T-helper 2 cell treated with Interferon-gamma antibody and Interleukin-4, amounts not matched to agents 5 μg/mL and 100 μg/mL, for 36 hours (primary cell): ENCODE data around the gene UNC5B.
A peak's percentile ranks its signal among the peaks of the same experiment; 100 is the strongest.

Experiments used
- DNase-seq: peaks from one replicate; pipeline ENCODE4 v3.0.0; 2021; ENCODE audit warnings: low spot score
- H3K27ac Mint-ChIP-seq: one replicate; pipeline ENCODE4 v1.8.0; 2021; ENCODE audit warnings: mild to moderate bottlenecking, mixed read lengths
- H3K27me3 Mint-ChIP-seq: one replicate; pipeline ENCODE4 v1.8.0; 2021; ENCODE audit warnings: low read depth, mixed read lengths
- H3K36me3 Mint-ChIP-seq: one replicate; pipeline ENCODE4 v1.8.0; 2021; ENCODE audit warnings: low read depth, mixed read lengths
- H3K4me1 Mint-ChIP-seq: one replicate; pipeline ENCODE4 v1.8.0; 2021; ENCODE audit warnings: low read depth, mixed read lengths
- H3K4me3 Mint-ChIP-seq: one replicate; pipeline ENCODE4 v1.8.0; 2022; ENCODE audit warnings: mild to moderate bottlenecking, moderate library complexity, mixed read lengths
- H3K9me3 Mint-ChIP-seq: one replicate; pipeline ENCODE4 v1.8.0; 2021; ENCODE audit warnings: mixed read lengths

Gene UNC5B

DNA sequence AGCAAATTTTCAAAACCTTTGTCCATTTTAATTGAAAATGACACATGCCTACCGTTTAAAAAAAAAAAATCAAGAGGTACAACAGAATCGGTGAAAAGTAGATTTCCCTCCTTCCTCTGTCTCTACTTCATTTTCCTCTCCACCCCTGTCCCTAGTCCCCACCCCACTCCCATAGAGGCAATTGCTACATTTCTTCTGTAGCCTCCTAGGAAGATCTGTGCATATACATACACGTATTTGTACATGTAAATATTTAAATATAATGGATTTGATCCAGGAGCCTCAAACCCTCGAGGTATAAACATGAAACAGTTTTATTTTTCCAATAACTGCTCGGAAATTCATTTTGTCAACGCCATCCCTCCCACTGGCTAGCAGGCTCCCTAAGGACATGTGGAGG, 92.5 kb downstream of the UNC5B start:
- H3K9me3 Mint-ChIP-seq: no peaks in the 10 kb centered on the region
- H3K27me3 Mint-ChIP-seq: peaks cover 2% of the 10 kb centered on the region
- no peak for DNase-seq
- H3K4me1 Mint-ChIP-seq: no peaks in the 10 kb centered on the region
- no peak overlapping the region for H3K4me3 Mint-ChIP-seq
- no peaks in the 10 kb centered on the region for H3K36me3 Mint-ChIP-seq
- H3K27ac Mint-ChIP-seq: no peak overlapping the region

DNA sequence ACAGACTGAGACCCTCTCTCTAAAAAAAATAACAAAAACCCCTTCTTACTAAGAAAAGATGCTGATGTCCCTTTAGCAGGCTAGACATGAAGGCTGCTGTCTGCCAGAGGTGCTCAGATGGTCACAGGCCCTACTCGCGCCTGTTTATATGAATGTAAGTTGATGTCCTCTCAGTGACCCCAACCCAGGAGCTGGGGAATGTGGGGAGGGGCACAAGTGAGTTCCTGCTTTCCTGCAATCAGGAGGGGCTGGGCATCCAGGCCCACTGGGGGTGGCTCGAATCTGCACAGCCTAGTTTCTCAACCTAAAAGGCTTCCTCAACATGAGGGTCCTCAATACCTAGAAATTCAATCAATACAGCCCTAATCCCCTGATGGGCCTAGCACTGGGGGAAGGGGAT, 94.6 kb downstream of the UNC5B start:
- Mint-ChIP-seq H3K27me3 (peaks cover 2% of the 10 kb centered on the region), H3K4me1 (no peaks in the 10 kb centered on the region), H3K27ac (no peak overlapping the region), H3K36me3 (no peaks in the 10 kb centered on the region), H3K4me3 (no peak overlapping the region), H3K9me3 (no peaks in the 10 kb centered on the region)
- DNase-seq: no peak

DNA sequence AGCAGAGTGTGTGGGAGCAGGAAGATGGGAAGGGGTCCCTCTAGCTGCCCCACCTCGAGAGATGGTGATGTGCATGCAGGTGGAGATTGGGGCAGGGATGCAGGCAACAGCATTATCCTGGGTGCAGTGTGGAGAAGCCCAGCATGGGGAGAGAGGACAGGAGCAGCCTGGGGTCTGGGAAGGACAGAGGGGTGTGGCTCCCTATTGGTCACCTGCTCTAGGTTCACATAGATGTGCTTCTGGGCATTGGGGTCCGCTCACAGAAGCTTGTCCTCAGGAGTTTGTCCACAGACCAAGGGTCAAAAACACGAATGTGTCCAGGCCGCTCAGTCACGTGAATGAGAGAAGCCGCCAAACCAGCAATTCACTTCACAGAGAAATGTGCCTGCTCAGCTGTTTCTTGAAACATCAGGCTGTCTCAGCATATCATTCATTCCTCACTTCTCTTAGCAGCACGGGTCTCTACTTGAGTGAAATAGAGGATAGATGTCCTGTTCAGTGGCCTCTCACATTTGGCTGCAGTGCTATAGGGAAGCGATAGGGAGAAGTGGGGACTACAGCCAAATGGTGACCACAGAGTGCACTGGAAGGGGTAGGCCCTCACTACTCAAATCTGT, 95.2 kb downstream of the UNC5B start:
- DNase-seq: no peak
- Mint-ChIP-seq H3K27me3 (peaks cover 2% of the 10 kb centered on the region), H3K27ac (no peak overlapping the region), H3K4me3 (no peak overlapping the region), H3K36me3 (no peaks in the 10 kb centered on the region), H3K9me3 (no peaks in the 10 kb centered on the region), H3K4me1 (no peaks in the 10 kb centered on the region)

DNA sequence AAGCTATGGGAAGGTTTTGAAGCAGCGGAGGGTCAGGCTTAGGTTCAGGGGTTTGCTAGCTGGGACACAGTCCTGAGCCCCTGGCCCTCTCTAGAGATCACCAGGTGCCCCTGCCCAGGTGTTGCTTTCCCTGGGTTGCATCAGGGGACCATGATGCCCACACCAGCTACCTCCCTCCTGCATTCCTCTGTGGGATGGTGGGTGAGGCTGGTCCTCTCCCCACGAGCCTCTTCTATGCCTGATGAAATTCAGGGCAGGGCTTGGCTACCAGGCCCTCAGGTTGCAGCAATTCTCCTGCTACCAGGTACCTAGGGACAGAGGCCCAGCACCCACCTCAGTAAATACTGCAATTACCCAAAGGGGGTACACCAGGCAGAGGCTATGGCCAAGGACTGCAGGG, 95.9 kb downstream of the UNC5B start:
- no peak overlapping the region for H3K4me3 Mint-ChIP-seq
- H3K9me3 Mint-ChIP-seq: no peaks in the 10 kb centered on the region
- H3K27me3 Mint-ChIP-seq: peaks cover 2% of the 10 kb centered on the region
- no peaks in the 10 kb centered on the region for H3K36me3 Mint-ChIP-seq
- H3K4me1 Mint-ChIP-seq: no peaks in the 10 kb centered on the region
- DNase-seq: no peak
- H3K27ac Mint-ChIP-seq: no peak overlapping the region

DNA sequence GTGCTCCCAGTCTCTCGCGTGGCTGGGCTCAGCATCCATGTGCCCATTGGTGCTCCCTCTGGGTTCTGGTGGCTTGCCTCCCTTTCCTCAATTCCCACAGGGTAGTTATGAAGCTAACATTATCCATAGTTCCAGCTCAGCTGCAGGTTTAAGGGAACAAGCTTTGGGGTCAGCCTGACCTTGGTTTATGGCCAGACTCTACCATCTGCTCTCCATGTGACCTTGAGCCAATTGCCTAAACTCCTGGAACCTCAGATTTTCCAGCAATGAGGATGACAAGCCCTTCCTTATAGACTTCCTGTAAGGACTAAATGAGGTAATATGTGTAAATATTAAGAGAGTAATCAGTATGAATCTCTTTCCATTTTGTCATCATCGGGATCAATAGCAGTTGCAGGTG, 96.6 kb downstream of the UNC5B start:
- no peak for DNase-seq
- Mint-ChIP-seq H3K4me1 (no peaks in the 10 kb centered on the region), H3K4me3 (no peak overlapping the region), H3K27me3 (peaks cover 2% of the 10 kb centered on the region), H3K9me3 (no peaks in the 10 kb centered on the region), H3K36me3 (no peaks in the 10 kb centered on the region), H3K27ac (no peak overlapping the region)

DNA sequence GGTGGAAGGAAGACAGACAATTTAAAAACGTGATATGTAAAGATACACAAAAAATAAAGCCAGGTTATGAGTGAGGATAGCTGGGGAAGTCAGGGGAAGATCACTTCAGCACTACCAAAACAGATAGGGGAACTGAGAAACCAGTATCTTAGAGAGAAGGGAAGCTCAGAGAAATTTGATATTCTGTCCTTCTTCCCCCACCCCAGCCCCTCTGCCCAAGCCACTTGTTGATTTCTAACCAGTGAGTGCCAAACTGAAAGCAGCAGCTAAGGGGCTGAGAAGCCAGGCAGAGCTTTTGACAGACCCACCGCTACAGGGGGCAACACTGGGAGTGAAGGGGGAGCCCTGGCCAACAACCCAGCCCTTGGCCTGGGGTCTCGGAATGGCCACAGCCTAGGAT, 97.5 kb downstream of the UNC5B start:
- no peak for DNase-seq
- Mint-ChIP-seq H3K9me3 (no peaks in the 10 kb centered on the region), H3K4me1 (no peaks in the 10 kb centered on the region), H3K36me3 (no peaks in the 10 kb centered on the region), H3K4me3 (no peak overlapping the region), H3K27ac (no peak overlapping the region), H3K27me3 (peaks cover 2% of the 10 kb centered on the region)

DNA sequence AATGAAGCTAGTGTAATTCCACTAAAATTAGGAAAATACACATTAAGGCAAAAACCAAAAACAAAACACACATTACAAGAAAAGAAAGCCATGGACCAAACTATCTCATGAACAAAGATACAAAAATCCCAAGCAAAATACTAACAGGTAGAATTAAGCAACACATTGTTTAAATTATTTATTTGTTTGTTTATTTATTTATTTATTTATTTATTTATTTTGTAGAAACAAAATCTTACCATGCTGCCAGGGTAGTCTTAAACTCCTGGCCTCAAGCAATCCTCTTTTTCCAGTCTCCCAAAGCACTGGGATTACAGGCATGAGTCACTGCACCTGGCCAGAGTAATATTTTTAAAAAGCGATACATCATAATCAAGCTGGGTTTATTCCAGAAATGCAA, 99.8 kb downstream of the UNC5B start:
- H3K9me3 Mint-ChIP-seq: no peaks in the 10 kb centered on the region
- DNase-seq: no peak
- H3K36me3 Mint-ChIP-seq: no peaks in the 10 kb centered on the region
- no peak overlapping the region for H3K4me3 Mint-ChIP-seq
- peaks cover 2% of the 10 kb centered on the region for H3K27me3 Mint-ChIP-seq
- H3K4me1 Mint-ChIP-seq: peaks cover 9% of the 10 kb centered on the region
- H3K27ac Mint-ChIP-seq: no peak overlapping the region

DNA sequence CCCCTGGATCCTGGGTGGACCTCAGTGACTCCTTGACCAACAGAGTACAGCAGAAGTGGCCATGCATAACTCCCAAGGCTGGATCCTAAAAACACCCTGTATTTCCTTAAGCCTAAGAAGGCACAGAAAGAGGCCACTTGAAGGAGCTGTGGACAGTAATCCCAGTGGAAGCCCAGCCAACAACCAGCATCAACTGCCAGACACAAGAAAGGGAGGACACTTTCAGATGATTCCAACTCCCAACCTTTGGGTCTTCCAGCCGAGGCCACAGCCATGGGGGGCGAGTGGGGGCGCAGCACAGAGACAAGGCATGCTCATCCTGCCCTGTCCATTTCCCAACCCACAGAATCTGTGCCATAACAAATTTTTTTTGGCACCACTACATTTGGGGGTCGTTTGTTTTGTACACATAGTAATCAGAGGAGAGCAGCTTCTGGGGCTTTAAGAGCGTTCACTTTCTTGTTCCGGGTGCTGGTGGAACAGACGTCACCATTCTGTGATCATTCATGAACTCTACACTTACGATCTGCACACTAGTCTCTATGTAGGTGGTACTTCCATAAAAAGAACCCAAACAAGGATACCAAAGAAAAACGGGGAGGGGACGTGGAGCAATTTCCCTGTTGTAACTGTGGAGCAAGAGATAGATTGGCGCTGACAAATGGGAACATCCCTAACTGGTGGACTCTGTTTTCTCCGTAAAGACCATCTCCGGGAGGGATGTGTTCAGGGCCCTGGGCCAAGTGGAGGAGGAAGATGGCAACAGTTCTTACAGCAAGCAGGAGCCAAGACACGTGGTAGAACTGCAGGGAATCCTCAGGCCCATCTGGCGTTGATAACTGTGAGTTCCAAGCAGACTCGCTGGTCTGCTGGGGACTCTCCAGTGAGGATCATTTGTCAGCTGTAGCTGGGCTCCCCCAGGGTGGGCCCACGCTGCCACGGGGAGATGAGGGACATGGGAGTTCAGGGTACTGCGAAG, 100.7 kb downstream of the UNC5B start:
- no peaks in the 10 kb centered on the region for H3K9me3 Mint-ChIP-seq
- H3K27me3 Mint-ChIP-seq: peaks cover 2% of the 10 kb centered on the region
- no peak overlapping the region for H3K27ac Mint-ChIP-seq
- H3K4me1 Mint-ChIP-seq: peaks cover 9% of the 10 kb centered on the region
- no peaks in the 10 kb centered on the region for H3K36me3 Mint-ChIP-seq
- no peak overlapping the region for H3K4me3 Mint-ChIP-seq
- no peak for DNase-seq

DNA sequence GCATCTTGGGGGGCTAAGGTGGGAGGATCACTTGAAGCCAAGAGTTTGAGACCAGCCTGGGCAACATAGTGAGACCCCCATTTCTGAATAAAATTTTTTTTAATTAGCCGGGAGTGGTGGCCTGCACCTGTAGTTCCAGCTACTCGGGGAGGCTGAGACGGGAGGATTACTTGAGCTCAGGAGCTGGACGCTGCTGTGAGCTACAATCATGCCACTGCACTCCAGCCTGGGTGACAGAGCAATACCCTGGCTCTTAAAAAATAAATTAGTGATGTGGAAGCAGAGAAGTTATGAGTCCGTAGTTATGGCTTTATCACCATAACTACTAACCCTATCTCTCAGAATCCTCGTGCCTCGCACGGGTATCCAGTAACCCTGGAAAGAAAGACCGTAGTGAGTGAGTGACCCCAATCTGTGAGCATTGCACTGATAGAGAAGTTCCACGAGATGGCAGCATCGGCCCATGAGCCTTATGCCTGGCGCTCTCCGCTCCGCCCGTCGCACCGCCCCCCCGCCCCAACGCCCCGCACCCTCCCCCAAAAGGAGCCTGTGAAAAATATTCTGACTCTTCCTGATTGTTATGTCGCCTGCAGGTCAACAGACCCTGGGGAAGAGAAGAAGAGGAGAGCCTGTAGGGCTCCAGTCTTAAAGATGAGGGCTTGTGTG, 101.8 kb downstream of the UNC5B start:
- Mint-ChIP-seq H3K36me3 (no peaks in the 10 kb centered on the region), H3K9me3 (no peaks in the 10 kb centered on the region), H3K4me3 (peak overlapping the region; percentile 27), H3K27me3 (no peaks in the 10 kb centered on the region), H3K4me1 (peaks cover 13% of the 10 kb centered on the region), H3K27ac (no peak overlapping the region)
- DNase-seq: peak; percentile 29

DNA sequence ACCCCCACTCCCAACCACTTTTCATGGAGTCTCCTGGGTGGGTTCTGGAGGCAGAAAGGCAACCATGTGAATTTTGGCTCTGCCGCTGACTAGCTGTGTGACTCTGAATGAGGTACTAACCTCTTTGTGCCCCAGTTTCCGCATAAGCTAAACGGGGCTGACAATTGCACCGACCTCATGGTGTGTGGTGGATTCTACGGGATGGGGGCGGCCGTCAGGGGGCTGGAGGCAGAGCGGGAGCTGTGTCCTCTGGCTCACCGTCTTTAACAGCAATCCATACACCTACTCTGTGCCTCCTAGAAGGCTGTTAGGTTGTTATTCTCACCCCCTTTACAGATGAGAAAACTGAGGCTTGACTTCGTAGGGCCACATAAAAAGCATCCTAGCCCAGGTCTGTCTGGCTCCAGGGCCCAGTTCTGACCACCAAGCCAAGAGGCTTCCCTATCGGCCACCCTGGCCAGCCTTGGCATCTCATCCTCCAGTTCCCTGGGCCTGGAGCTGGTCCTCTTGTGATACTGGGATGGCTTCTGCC, 102.4 kb downstream of the UNC5B start:
- Mint-ChIP-seq H3K4me1 (peaks cover 16% of the 10 kb centered on the region), H3K36me3 (no peaks in the 10 kb centered on the region), H3K27me3 (no peaks in the 10 kb centered on the region), H3K9me3 (no peaks in the 10 kb centered on the region), H3K27ac (no peak overlapping the region), H3K4me3 (peak overlapping the region; percentile 27)
- no peak for DNase-seq

DNA sequence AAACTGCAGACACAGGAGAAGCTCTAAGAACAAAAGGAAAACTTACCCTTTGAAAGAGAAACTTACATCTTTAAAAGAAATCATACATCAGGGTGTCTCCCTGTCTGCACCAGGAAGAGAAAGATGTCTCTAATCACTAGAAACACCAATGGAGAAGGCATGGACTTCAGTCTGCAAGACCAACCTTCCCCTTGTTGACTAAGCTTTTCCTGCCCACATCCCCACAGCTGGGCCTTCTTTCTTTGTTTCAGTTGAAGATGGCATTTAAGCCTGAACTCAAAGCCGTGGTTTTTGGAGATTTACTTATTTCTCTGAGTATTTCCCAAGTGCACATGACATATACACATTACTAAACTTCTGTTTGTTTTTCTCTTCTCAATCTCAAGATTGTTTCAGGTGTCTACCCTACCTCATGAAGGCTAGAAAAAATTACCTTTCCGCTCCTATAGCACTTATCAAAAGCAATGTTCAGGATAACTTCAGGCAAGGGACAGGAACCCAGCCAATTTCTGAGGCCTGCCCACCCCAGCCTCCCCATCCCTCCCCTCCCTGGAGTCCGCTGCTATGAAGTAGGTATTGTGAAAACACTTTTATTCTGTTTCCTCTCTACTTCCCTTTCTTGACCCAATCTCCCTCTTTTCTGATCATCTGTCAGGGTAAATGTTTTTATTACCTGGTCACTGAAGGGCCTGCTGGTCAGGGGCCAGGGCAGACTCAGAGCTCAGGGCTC, 103.9 kb downstream of the UNC5B start:
- Mint-ChIP-seq H3K36me3 (no peaks in the 10 kb centered on the region), H3K27ac (no peak overlapping the region), H3K4me3 (no peak overlapping the region), H3K27me3 (no peaks in the 10 kb centered on the region), H3K9me3 (no peaks in the 10 kb centered on the region), H3K4me1 (peaks cover 19% of the 10 kb centered on the region)
- DNase-seq: peak; percentile 42

DNA sequence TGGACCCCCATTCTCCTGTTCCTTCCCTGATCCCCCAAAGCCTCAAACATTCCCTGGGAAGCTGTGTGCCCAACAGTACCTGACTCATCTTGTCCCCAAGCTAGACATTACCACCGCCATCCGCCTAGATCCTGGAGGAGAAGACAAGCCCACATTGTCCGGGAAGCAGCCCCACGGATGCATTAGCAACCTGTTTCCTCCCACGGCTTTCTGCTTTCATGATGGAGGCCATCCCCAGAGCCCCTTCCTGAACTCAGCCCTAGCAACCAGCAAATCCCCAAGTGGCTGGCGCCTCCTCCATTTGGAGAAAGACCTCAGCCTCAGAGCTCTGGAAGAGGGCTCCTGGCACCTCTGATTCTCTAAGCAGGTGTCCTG, 104.4 kb downstream of the UNC5B start:
- Mint-ChIP-seq H3K4me3 (no peak overlapping the region), H3K27me3 (no peaks in the 10 kb centered on the region), H3K4me1 (peaks cover 19% of the 10 kb centered on the region), H3K9me3 (no peaks in the 10 kb centered on the region), H3K36me3 (no peaks in the 10 kb centered on the region), H3K27ac (peak overlapping the region; percentile 2)
- DNase-seq: no peak

DNA sequence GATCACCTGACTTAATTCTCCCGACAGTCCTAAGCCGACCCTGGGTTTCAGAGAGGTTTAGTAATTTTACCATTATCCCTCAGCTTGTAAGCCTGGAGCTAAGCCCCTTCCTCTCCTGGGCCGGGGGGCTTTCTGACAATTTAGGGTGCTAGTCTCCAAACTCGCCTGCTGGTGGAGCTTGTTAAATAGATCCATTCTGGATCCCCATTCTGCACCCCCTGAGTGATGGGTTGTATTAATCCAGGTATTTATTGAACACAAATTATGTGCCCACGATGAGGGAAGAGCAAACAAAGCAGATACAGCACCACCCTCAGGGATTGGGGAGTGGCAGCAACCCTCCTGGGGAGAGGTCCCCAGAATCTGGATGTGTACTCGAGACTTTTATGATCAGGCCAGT, 105.4 kb downstream of the UNC5B start:
- Mint-ChIP-seq H3K4me1 (peaks cover 19% of the 10 kb centered on the region), H3K36me3 (no peaks in the 10 kb centered on the region), H3K9me3 (no peaks in the 10 kb centered on the region), H3K4me3 (no peak overlapping the region), H3K27ac (no peak overlapping the region), H3K27me3 (no peaks in the 10 kb centered on the region)
- no peak for DNase-seq
